ENCODE data around the gene FNBP1L.

FNBP1L gene

GRCh38 chr1:93434088-93434487, 13.8 kb upstream of the FNBP1L start:
- Histone ChIP-seq H3K9ac (ENCODE audit: low read depth, low read length, poor library complexity) (no peak overlapping the region), H3K23ac (ENCODE audit: low read depth, low read length, poor library complexity) (no peak overlapping the region), H2BK15ac (ENCODE audit: low read length) (no peak overlapping the region), H3K79me1 (ENCODE audit: low read depth, low read length) (no peaks in the 10 kb centered on the region), H2BK5ac (ENCODE audit: low read length) (peak overlapping the region; percentile 35), H4K91ac (ENCODE audit: low read depth, low read length, poor library complexity) (no peak overlapping the region), H3K27me3 (ENCODE audit: control insufficient read depth in 3 of 3, insufficient read depth in 3 of 3, low read depth in 1 of 3, low read length in 3 of 3) (no peaks in the 10 kb centered on the region), H3K4me2 (ENCODE audit: insufficient read depth, low read length, poor library complexity, severe bottlenecking) (no peak overlapping the region), H4K8ac (ENCODE audit: low read depth, low read length) (no peak overlapping the region), H2AFZ (ENCODE audit: low read length) (no peak overlapping the region), H3K27ac (replicated peaks; ENCODE audit: low read length) (no peak overlapping the region), H3K4ac (ENCODE audit: low read length) (no peak overlapping the region), H3K18ac (ENCODE audit: low read length) (no peak overlapping the region), H2AK5ac (ENCODE audit: low read depth, low read length) (no peak overlapping the region), H2BK120ac (ENCODE audit: low read depth, low read length) (no peak overlapping the region), H3K4me1 (ENCODE audit: control insufficient read depth in 2 of 2, insufficient read depth in 1 of 2, low read depth in 1 of 2, low read length in 2 of 2) (no peaks in the 10 kb centered on the region), H3K4me3 (ENCODE audit: low read length in 2 of 2) (no peak overlapping the region), H2BK12ac (ENCODE audit: low read length) (no peak overlapping the region), H3K14ac (ENCODE audit: low read length) (no peak overlapping the region), H3K9me3 (replicated peaks in 1 of 2; ENCODE audit: control insufficient read depth in 2 of 2, insufficient read depth in 1 of 2, low read depth in 1 of 2, low read length in 2 of 2) (peaks cover 2 to 16% of the 10 kb centered on the region in 2 donors), H3K36me3 (replicated peaks in 1 of 2; ENCODE audit: control insufficient read depth in 2 of 2, insufficient read depth in 2 of 2, low read length in 2 of 2) (no peaks in the 10 kb centered on the region)
- no CpG with 5 or more reads among the region's 3 CpGs for WGBS, 2 donors (ENCODE audit: extremely low coverage in 2 of 2, insufficient read length in 2 of 2, insufficient replicate concordance in 1 of 2)
- DNase-seq (ENCODE audit: low spot score): no peak

GRCh38 chr1:93434987-93435386, 12.9 kb upstream of the FNBP1L start:
- Histone ChIP-seq H2AFZ (ENCODE audit: low read length) (no peak overlapping the region), H3K36me3 (replicated peaks in 1 of 2; ENCODE audit: control insufficient read depth in 2 of 2, insufficient read depth in 2 of 2, low read length in 2 of 2) (no peaks in the 10 kb centered on the region), H3K27me3 (ENCODE audit: control insufficient read depth in 3 of 3, insufficient read depth in 3 of 3, low read depth in 1 of 3, low read length in 3 of 3) (no peaks in the 10 kb centered on the region), H3K79me1 (ENCODE audit: low read depth, low read length) (no peaks in the 10 kb centered on the region), H4K8ac (ENCODE audit: low read depth, low read length) (no peak overlapping the region), H3K4ac (ENCODE audit: low read length) (no peak overlapping the region), H4K91ac (ENCODE audit: low read depth, low read length, poor library complexity) (no peak overlapping the region), H3K14ac (ENCODE audit: low read length) (no peak overlapping the region), H3K4me1 (ENCODE audit: control insufficient read depth in 2 of 2, insufficient read depth in 1 of 2, low read depth in 1 of 2, low read length in 2 of 2) (no peaks in the 10 kb centered on the region), H3K9me3 (replicated peaks in 1 of 2; ENCODE audit: control insufficient read depth in 2 of 2, insufficient read depth in 1 of 2, low read depth in 1 of 2, low read length in 2 of 2) (peaks cover 2 to 16% of the 10 kb centered on the region in 2 donors), H3K18ac (ENCODE audit: low read length) (peak overlapping the region; percentile 44), H2BK12ac (ENCODE audit: low read length) (no peak overlapping the region), H2AK5ac (ENCODE audit: low read depth, low read length) (no peak overlapping the region), H3K4me3 (ENCODE audit: low read length in 2 of 2) (peak overlapping the region in 1 of 2 donors; percentile 19), H2BK5ac (ENCODE audit: low read length) (no peak overlapping the region), H3K27ac (replicated peaks; ENCODE audit: low read length) (no peak overlapping the region), H2BK15ac (ENCODE audit: low read length) (no peak overlapping the region), H2BK120ac (ENCODE audit: low read depth, low read length) (no peak overlapping the region), H3K4me2 (ENCODE audit: insufficient read depth, low read length, poor library complexity, severe bottlenecking) (no peak overlapping the region), H3K9ac (ENCODE audit: low read depth, low read length, poor library complexity) (no peak overlapping the region), H3K23ac (ENCODE audit: low read depth, low read length, poor library complexity) (peak overlapping the region; percentile 17)
- no peak for DNase-seq (ENCODE audit: low spot score)
- WGBS, 2 donors (ENCODE audit: extremely low coverage in 2 of 2, insufficient read length in 2 of 2, insufficient replicate concordance in 1 of 2): no CpG with 5 or more reads among the region's 5 CpGs

DNA sequence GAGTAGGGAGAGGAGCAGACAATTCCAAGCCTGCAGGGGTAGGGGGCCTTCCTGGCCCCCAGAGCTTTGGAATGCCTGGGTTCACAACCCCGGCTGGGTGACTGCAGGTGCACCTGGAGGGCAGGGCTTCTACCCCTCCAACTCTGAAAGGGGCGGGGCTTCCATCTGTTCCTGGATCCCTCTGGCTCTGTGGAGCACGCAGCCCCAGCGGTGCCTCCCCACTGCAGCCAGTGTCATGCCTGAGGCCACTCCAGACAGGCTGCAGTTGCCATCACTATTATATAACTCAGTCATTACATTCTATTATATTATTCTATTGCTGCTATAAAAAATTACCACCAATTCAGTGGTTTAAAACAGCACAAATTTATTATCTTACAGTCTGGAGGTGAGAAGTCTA, 12.5 kb upstream of the FNBP1L start:
- WGBS, 2 donors (ENCODE audit: extremely low coverage in 2 of 2, insufficient read length in 2 of 2, insufficient replicate concordance in 1 of 2): no CpG with 5 or more reads among the region's 4 CpGs
- DNase-seq (ENCODE audit: low spot score): no peak

GRCh38 chr1:93436496-93436895, 11.4 kb upstream of the FNBP1L start:
- no peak overlapping the region for H3K4me3 ChIP-seq (ENCODE audit: low read length in 2 of 2)
- H4K91ac ChIP-seq (ENCODE audit: low read depth, low read length, poor library complexity): no peak overlapping the region
- no peaks in the 10 kb centered on the region for H3K36me3 ChIP-seq (replicated peaks in 1 of 2; ENCODE audit: control insufficient read depth in 2 of 2, insufficient read depth in 2 of 2, low read length in 2 of 2)
- H3K14ac ChIP-seq (ENCODE audit: low read length): no peak overlapping the region
- no peak overlapping the region for H2BK5ac ChIP-seq (ENCODE audit: low read length)
- H3K79me1 ChIP-seq (ENCODE audit: low read depth, low read length): no peaks in the 10 kb centered on the region
- H3K27me3 ChIP-seq (ENCODE audit: control insufficient read depth in 3 of 3, insufficient read depth in 3 of 3, low read depth in 1 of 3, low read length in 3 of 3): no peaks in the 10 kb centered on the region
- H3K4me2 ChIP-seq (ENCODE audit: insufficient read depth, low read length, poor library complexity, severe bottlenecking): no peak overlapping the region
- WGBS, 2 donors (ENCODE audit: extremely low coverage in 2 of 2, insufficient read length in 2 of 2, insufficient replicate concordance in 1 of 2): no CpG with 5 or more reads among the region's 1 CpG
- no peak overlapping the region for H3K18ac ChIP-seq (ENCODE audit: low read length)
- H2BK120ac ChIP-seq (ENCODE audit: low read depth, low read length): no peak overlapping the region
- no peak overlapping the region for H2BK12ac ChIP-seq (ENCODE audit: low read length)
- H3K23ac ChIP-seq (ENCODE audit: low read depth, low read length, poor library complexity): no peak overlapping the region
- H2AK5ac ChIP-seq (ENCODE audit: low read depth, low read length): no peak overlapping the region
- H3K4me1 ChIP-seq (ENCODE audit: control insufficient read depth in 2 of 2, insufficient read depth in 1 of 2, low read depth in 1 of 2, low read length in 2 of 2): no peaks in the 10 kb centered on the region
- no peak overlapping the region for H4K8ac ChIP-seq (ENCODE audit: low read depth, low read length)
- H3K27ac ChIP-seq (replicated peaks; ENCODE audit: low read length): no peak overlapping the region
- no peak overlapping the region for H2AFZ ChIP-seq (ENCODE audit: low read length)
- no peak overlapping the region for H2BK15ac ChIP-seq (ENCODE audit: low read length)
- no peak overlapping the region for H3K4ac ChIP-seq (ENCODE audit: low read length)
- no peak overlapping the region for H3K9ac ChIP-seq (ENCODE audit: low read depth, low read length, poor library complexity)
- peaks cover 2 to 16% of the 10 kb centered on the region in 2 donors for H3K9me3 ChIP-seq (replicated peaks in 1 of 2; ENCODE audit: control insufficient read depth in 2 of 2, insufficient read depth in 1 of 2, low read depth in 1 of 2, low read length in 2 of 2)
- DNase-seq (ENCODE audit: low spot score): no peak

More for the DNA sequence above, 12.5 kb upstream of the FNBP1L start:
- Histone ChIP-seq H3K23ac (ENCODE audit: low read depth, low read length, poor library complexity) (no peak overlapping the region), H2AFZ (ENCODE audit: low read length) (no peak overlapping the region), H3K4me1 (ENCODE audit: control insufficient read depth in 2 of 2, insufficient read depth in 1 of 2, low read depth in 1 of 2, low read length in 2 of 2) (no peaks in the 10 kb centered on the region), H3K79me1 (ENCODE audit: low read depth, low read length) (no peaks in the 10 kb centered on the region), H3K9ac (ENCODE audit: low read depth, low read length, poor library complexity) (no peak overlapping the region), H4K8ac (ENCODE audit: low read depth, low read length) (no peak overlapping the region), H3K27me3 (ENCODE audit: control insufficient read depth in 3 of 3, insufficient read depth in 3 of 3, low read depth in 1 of 3, low read length in 3 of 3) (no peaks in the 10 kb centered on the region), H2BK12ac (ENCODE audit: low read length) (no peak overlapping the region), H3K36me3 (replicated peaks in 1 of 2; ENCODE audit: control insufficient read depth in 2 of 2, insufficient read depth in 2 of 2, low read length in 2 of 2) (no peaks in the 10 kb centered on the region), H2BK5ac (ENCODE audit: low read length) (no peak overlapping the region), H3K4me2 (ENCODE audit: insufficient read depth, low read length, poor library complexity, severe bottlenecking) (no peak overlapping the region), H4K91ac (ENCODE audit: low read depth, low read length, poor library complexity) (no peak overlapping the region), H3K27ac (replicated peaks; ENCODE audit: low read length) (no peak overlapping the region), H2BK120ac (ENCODE audit: low read depth, low read length) (no peak overlapping the region), H2BK15ac (ENCODE audit: low read length) (no peak overlapping the region), H3K9me3 (replicated peaks in 1 of 2; ENCODE audit: control insufficient read depth in 2 of 2, insufficient read depth in 1 of 2, low read depth in 1 of 2, low read length in 2 of 2) (peaks cover 2 to 16% of the 10 kb centered on the region in 2 donors), H2AK5ac (ENCODE audit: low read depth, low read length) (no peak overlapping the region), H3K4ac (ENCODE audit: low read length) (no peak overlapping the region), H3K18ac (ENCODE audit: low read length) (peak overlapping the region; percentile 44), H3K4me3 (ENCODE audit: low read length in 2 of 2) (no peak overlapping the region), H3K14ac (ENCODE audit: low read length) (no peak overlapping the region)
